Activated CD4-positive, alpha-beta memory T cell treated with anti-CD3 and anti-CD28 coated beads, Interleukin-2, amount 10 ng/mL, durations not matched to agents 7 days and 5 days (primary cell): ENCODE results near the gene GLIPR2. TPM values are rescaled to one million over a fixed set of nuclear protein-coding genes. Genes with fewer than 3 reads are reported as not detected.
A peak's percentile ranks its signal among the peaks of the same experiment; 100 is the strongest.

Experiments used
- CTCF ChIA-PET: fragments of 350-600 bp; sonication (Branson Sonifier 250); formaldehyde crosslinking; loops from one replicate; lab custom pipeline; 2021; ENCODE audit warnings: antibody characterized with exemption, inconsistent platforms; lab: Charles Lee
- POLR2A ChIA-PET: fragments of 350-600 bp; sonication (Branson Sonifier 250); formaldehyde crosslinking; loops from one replicate; lab custom pipeline; 2021; ENCODE audit warnings: antibody characterized with exemption; lab: Charles Lee
- DNase-seq: peaks from one replicate; pipeline ENCODE4 v3.0.0-alpha.2; 2020
- H3K27ac Mint-ChIP-seq: one replicate; pipeline ENCODE4 v1.8.0; 2021; ENCODE audit warnings: mild to moderate bottlenecking, mixed read lengths
- H3K27me3 Mint-ChIP-seq: one replicate; pipeline ENCODE4 v1.8.0; 2021; ENCODE audit warnings: mixed read lengths
- H3K36me3 Mint-ChIP-seq: one replicate; pipeline ENCODE4 v1.8.0; 2021; ENCODE audit warnings: low read depth, mixed read lengths
- H3K4me1 Mint-ChIP-seq: one replicate; pipeline ENCODE4 v1.8.0; 2021; ENCODE audit warnings: mixed read lengths
- H3K4me3 Mint-ChIP-seq: one replicate; pipeline ENCODE4 v1.8.0; 2021; ENCODE audit warnings: mild to moderate bottlenecking, mixed read lengths
- H3K9me3 Mint-ChIP-seq: one replicate; pipeline ENCODE4 v1.8.0; 2021; ENCODE audit warnings: mixed read lengths
- total RNA-seq, 2 experiments: library from RNA; stranded (reverse); gene quantifications; one replicate each; pipeline ENCODE4 v1.2.3, GENCODE V29; 2021

GLIPR2 gene
- total RNA-seq, 2 experiments from 2014 or later = 45.3 to 48.0 TPM

DNA sequence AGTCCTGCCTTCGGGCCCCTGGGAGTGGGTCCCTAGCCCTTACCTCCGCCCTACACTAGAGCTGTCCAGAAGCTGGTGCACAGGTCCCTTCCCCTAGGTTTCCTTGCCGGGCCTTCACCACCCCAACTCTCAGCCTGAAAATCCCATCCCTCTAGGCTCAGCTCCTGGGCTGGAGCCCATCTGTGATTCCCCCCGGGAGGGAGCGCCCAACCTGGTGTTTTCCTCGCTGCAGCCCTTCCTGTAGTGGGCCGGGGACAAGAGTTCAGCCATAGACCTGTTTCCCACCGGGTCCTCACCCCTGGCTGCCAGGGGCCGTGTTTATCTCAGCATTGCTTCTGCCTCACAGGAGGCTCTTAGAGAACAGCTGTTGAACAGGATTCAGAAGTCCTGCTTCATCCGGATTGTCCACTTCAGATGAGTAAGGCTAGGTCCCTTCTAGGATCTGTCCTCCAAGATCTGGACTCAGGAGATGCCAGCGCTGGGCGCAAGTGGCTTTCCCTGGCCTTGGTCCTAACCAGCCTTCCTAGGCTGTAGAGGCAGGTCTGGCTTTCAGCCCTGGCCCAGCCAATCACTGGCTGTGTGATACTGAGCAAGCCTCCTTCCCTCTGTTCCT is 965 bp downstream of the GLIPR2 start:
- Mint-ChIP-seq H3K36me3 (peaks cover 30% of the 10 kb centered on the region), H3K4me3 (peak overlapping the region; percentile 93), H3K4me1 (peaks cover 62% of the 10 kb centered on the region), H3K27ac (peak overlapping the region; percentile 70), H3K9me3 (no peaks in the 10 kb centered on the region), H3K27me3 (peaks cover 13% of the 10 kb centered on the region)
- ChIA-PET CTCF (interaction anchor here (0.6 to 2.0 kb wide), 6 partner anchors 17 to 52 kb away, joined by 3 to 18 read pairs (median 8); partner anchors contain the start of gene CLTA), POLR2A (interaction anchor here (0.9 to 3.0 kb wide), 10 partner anchors 10 to 121 kb away, joined by 3 to 29 read pairs (median 6); partner anchors contain the start of genes CLTA and GNE)
- DNase-seq = no peak

DNA sequence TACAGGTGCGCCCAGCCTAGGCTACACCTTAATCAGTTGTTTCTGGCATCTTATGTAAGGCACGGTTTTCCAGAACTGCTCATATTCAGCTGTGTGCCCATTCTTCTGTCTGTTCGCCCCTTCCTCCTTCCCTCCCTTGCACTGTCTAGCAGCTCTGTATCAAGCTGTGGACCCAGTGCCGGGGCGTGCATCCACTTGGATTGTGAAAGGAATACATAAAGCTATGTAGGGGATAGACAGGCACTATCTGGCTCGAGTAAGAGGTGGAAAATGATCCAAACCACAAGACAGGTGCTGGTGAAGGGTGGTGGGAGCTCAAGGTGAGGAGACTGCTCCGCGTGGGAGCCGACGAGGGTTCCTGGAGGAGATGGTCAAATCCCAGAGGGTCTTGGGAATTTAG is 2.0 kb downstream of the GLIPR2 start:
- Mint-ChIP-seq H3K27ac (no peak overlapping the region), H3K36me3 (peaks cover 39% of the 10 kb centered on the region), H3K4me3 (peak overlapping the region; percentile 93), H3K4me1 (peaks cover 72% of the 10 kb centered on the region), H3K9me3 (no peaks in the 10 kb centered on the region), H3K27me3 (peaks cover 11% of the 10 kb centered on the region)
- DNase-seq = no peak
- ChIA-PET POLR2A (interaction anchor here (3.0 to 3.2 kb wide), 2 partner anchors 12 to 28 kb away, joined by 22 to 46 read pairs; no protein-coding TSS in a partner anchor), CTCF (no interaction called here)

DNA sequence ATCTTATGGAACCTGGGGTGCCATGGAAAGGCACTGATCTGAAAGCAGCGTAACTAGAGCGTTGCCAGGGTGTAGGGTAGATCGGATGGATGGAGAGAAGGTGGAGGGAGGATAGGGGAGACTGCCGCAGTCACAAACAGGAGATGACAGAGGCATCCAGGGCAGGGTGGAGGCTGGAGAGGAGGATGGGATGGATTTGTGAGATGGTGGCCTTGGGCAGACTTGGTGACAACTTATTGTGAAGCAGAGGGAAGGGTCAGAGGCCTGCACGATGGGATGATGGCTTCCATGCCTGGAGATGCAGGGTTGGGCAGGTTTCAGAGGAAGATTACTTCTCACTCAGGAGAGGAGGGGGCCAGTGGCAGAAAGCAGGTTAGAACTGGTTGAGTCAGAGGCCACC is 2.4 kb downstream of the GLIPR2 start:
- ChIA-PET CTCF (no interaction called here), POLR2A (interaction anchor here (1.6 to 3.2 kb wide), 3 partner anchors 11 to 52 kb away, joined by 8 to 46 read pairs (median 22); partner anchors contain the start of gene CLTA)
- Mint-ChIP-seq H3K27ac (no peak overlapping the region), H3K4me3 (no peak overlapping the region), H3K4me1 (peaks cover 76% of the 10 kb centered on the region), H3K27me3 (peaks cover 11% of the 10 kb centered on the region), H3K9me3 (no peaks in the 10 kb centered on the region), H3K36me3 (peaks cover 44% of the 10 kb centered on the region)
- DNase-seq = no peak

- Mint-ChIP-seq H3K4me3 (peak overlapping the region; percentile 28), H3K9me3 (peaks cover 2% of the 10 kb centered on the region), H3K4me1 (peaks cover 90% of the 10 kb centered on the region), H3K27ac (peak overlapping the region; percentile 65), H3K27me3 (peaks cover 8% of the 10 kb centered on the region), H3K36me3 (peaks cover 58% of the 10 kb centered on the region)
- ChIA-PET CTCF (interaction anchor here (0.7 to 1.5 kb wide), 5 partner anchors 8 to 35 kb away, joined by 3 to 4 read pairs (median 3); no protein-coding TSS in a partner anchor), POLR2A (interaction anchor here (1.4 to 3.2 kb wide), 4 partner anchors 10 to 51 kb away, joined by 6 to 46 read pairs (median 8); partner anchors contain the start of gene CLTA)
- no peak for DNase-seq
Measured at GRCh38 chr9:36140086-36141084, 3.9 kb downstream of the GLIPR2 start.

DNA sequence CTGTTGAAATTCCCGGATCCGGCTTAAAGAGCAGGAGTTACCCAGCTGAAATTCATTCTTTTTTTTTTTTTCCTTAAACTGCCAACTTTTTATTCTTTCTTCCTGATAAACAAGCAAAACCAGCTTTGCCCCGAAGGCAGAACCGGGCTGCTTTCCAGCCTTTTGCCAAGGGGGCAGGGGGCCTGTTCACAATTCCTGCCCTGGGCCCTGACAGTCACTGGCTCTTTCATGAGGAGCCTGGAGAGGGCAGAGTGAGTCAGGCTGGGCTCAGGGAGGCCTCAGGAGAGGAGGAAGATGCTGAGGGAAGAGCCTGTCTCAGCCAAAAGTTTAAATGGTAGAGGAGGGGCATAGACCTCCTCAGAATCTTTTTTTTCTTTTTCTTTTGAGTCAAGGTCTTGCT is 4.8 kb downstream of the GLIPR2 start:
- H3K4me1 Mint-ChIP-seq = peaks cover 93% of the 10 kb centered on the region
- H3K36me3 Mint-ChIP-seq = peaks cover 67% of the 10 kb centered on the region
- ChIA-PET CTCF (interaction anchor here (0.6 kb wide), 1 partner anchor 537 kb away, joined by 3 read pairs; no protein-coding TSS in a partner anchor), POLR2A (interaction anchor here (1.6 to 3.5 kb wide), 4 partner anchors 9 to 50 kb away, joined by 6 to 46 read pairs (median 11); partner anchors contain the start of gene CLTA)
- H3K4me3 Mint-ChIP-seq = no peak overlapping the region
- no peak for DNase-seq
- peak overlapping the region; percentile 65 for H3K27ac Mint-ChIP-seq
- H3K9me3 Mint-ChIP-seq = peaks cover 11% of the 10 kb centered on the region
- peaks cover 3% of the 10 kb centered on the region for H3K27me3 Mint-ChIP-seq

GRCh38 chr9:36141761-36142160 is 5.2 kb downstream of the GLIPR2 start:
- Mint-ChIP-seq H3K27ac (no peak overlapping the region), H3K27me3 (peaks cover 3% of the 10 kb centered on the region), H3K9me3 (peaks cover 13% of the 10 kb centered on the region), H3K36me3 (peaks cover 70% of the 10 kb centered on the region), H3K4me3 (no peak overlapping the region), H3K4me1 (peaks cover 95% of the 10 kb centered on the region)
- DNase-seq = no peak
- ChIA-PET CTCF (interaction anchor here (0.6 kb wide), 1 partner anchor 536 kb away, joined by 3 read pairs; no protein-coding TSS in a partner anchor), POLR2A (interaction anchor here (1.6 to 3.5 kb wide), 3 partner anchors 10 to 49 kb away, joined by 6 to 16 read pairs (median 6); partner anchors contain the start of gene CLTA)

DNA sequence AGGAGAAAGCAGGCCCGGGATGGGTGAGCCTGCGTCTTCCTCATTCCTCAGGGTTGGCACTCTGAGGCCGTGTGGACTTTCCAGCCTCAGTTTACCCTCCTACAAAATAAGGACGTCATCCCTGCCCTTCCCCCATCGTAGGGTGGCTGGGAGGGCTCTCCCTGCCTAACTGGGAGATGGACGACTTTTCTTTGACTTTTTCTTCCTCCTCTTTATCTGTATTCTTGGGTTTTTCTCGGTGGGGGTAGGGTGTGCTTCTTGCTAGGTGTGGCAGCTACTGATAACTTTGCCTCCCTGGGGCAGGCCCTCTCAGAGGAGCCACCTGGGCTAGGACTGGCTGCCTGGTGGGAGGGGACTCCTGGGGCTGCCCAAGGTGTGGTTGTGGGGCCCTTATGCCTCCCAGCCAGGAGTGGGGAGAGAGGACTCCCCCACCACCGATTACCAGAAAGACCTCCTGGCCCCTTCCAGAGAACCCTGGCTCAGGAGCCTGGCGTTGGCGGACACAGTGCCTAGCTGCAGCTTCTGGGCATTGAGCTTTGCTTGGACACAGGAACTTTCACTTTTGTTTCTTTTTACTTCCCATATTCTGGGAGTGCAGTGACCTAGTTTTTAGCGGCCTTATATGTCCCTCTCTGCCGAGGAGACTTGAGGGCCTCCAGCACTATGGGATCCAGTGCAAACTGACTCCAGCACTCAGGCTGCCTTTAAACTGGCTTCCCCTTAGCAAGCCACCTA is 6.1 kb downstream of the GLIPR2 start:
- Mint-ChIP-seq H3K4me3 (peak overlapping the region; percentile 85), H3K36me3 (peaks cover 71% of the 10 kb centered on the region), H3K9me3 (peaks cover 13% of the 10 kb centered on the region), H3K4me1 (peaks cover 97% of the 10 kb centered on the region), H3K27ac (peak overlapping the region; percentile 96), H3K27me3 (peaks cover 3% of the 10 kb centered on the region)
- DNase-seq = no peak
- CTCF ChIA-PET = interaction anchor here (1.5 to 3.0 kb wide), 3 partner anchors 9 to 47 kb away, joined by 5 to 15 read pairs (median 5); partner anchors contain the start of gene CLTA
- POLR2A ChIA-PET = interaction anchor here (1.4 to 3.5 kb wide), 5 partner anchors 8 to 48 kb away, joined by 3 to 31 read pairs (median 6); partner anchors contain the start of gene CLTA

GRCh38 chr9:36143245-36143641 is 6.7 kb downstream of the GLIPR2 start:
- ChIA-PET POLR2A (interaction anchor here (0.7 to 3.5 kb wide), 9 partner anchors 8 to 47 kb away, joined by 3 to 31 read pairs (median 7); partner anchors contain the start of gene CLTA), CTCF (interaction anchor here (0.6 to 3.0 kb wide), 6 partner anchors 10 to 1157 kb away, joined by 3 to 15 read pairs (median 5); partner anchors contain the start of gene CLTA)
- H3K9me3 Mint-ChIP-seq = peaks cover 13% of the 10 kb centered on the region
- peak overlapping the region; percentile 85 for H3K4me3 Mint-ChIP-seq
- no peak for DNase-seq
- H3K27ac Mint-ChIP-seq = peak overlapping the region; percentile 96
- H3K27me3 Mint-ChIP-seq = peaks cover 3% of the 10 kb centered on the region
- H3K4me1 Mint-ChIP-seq = peaks cover 97% of the 10 kb centered on the region
- peaks cover 72% of the 10 kb centered on the region for H3K36me3 Mint-ChIP-seq

DNA sequence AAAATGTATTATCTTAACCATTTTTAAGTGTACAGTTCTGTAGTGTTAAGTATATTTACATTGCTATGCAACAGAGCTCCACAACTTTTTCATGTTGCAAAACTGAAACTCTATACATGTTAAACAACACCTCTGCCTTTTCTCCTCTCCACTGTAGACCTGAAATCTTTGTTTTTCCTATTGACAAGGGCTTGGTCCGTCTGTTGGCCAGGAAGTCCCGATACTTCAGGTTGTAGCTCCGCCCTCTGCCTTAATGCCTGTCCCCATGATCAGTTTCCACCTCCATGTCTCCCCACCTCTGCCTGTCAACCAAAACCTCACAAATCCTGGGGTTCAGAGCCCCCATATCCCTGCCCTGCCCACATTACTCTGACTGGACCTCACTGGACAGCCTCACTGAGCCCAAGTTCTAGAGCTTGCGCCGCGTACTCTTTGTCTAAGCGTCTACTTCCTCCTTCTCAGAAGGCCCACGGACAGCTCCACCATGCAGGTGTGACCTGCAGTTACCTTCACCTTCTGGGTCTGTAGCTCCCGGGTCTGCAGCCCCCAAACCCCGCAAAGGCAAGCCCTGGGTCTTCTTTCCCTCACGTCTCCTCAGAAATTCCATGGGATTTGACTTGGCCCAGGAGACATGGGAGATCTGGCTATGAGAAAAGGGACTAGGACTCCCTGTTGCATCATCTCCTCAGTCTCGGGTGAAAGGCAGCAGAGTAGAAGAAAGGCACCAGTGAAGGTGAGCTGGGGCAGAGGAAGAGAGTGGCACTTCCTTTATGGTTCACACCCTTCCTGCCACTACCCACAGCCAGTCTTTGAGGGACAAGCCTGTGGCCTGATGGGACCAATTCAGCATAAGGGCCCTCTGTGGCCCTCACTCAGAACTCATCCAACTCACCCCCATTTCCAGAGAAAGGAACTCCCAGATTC is 8.0 kb downstream of the GLIPR2 start:
- Mint-ChIP-seq H3K4me3 (peak overlapping the region; percentile 85), H3K27me3 (peaks cover 3% of the 10 kb centered on the region), H3K4me1 (peaks cover 95% of the 10 kb centered on the region), H3K27ac (peak overlapping the region; percentile 96), H3K9me3 (peaks cover 13% of the 10 kb centered on the region), H3K36me3 (peaks cover 65% of the 10 kb centered on the region)
- CTCF ChIA-PET = interaction anchor here (0.7 to 3.0 kb wide), 9 partner anchors 9 to 52 kb away, joined by 3 to 15 read pairs (median 4); partner anchors contain the start of gene CLTA
- POLR2A ChIA-PET = interaction anchor here (0.6 to 3.5 kb wide), 15 partner anchors 7 to 255 kb away, joined by 3 to 31 read pairs (median 5); partner anchors contain the start of genes CLTA, GLIPR2 and RNF38
- DNase-seq = peak; percentile 59

- Mint-ChIP-seq H3K27me3 (peaks cover 3% of the 10 kb centered on the region), H3K9me3 (peaks cover 13% of the 10 kb centered on the region), H3K36me3 (peaks cover 69% of the 10 kb centered on the region), H3K4me1 (peaks cover 95% of the 10 kb centered on the region), H3K4me3 (no peak overlapping the region), H3K27ac (peak overlapping the region; percentile 96)
- DNase-seq = no peak
- CTCF ChIA-PET = no interaction called here
- POLR2A ChIA-PET = no interaction called here
Measured at GRCh38 chr9:36145970-36146369, 9.4 kb downstream of the GLIPR2 start.

DNA sequence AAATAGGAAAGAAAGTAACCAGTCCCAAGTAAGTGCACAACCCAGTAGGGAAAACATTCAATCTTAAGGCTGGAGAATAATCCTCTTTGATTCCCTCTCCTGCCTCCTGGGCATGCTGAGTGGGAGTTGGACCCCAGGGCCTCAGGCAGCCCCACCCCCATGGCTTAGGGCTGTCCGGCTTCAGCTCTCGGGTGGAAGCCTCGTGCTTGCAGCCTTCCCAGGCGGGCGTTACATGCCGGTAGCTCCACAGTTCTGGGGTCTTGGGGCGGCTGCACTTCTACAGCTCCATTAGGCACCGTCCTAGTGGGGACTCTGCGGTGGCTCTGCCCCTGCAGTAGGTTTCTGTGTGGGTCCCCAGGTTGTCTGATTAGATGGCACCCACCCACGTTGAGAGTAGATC is 10.1 kb downstream of the GLIPR2 start:
- no peak for DNase-seq
- H3K27me3 Mint-ChIP-seq = peaks cover 3% of the 10 kb centered on the region
- CTCF ChIA-PET = no interaction called here

More for the DNA sequence above, 10.1 kb downstream of the GLIPR2 start:
- no peak overlapping the region for H3K4me3 Mint-ChIP-seq
- POLR2A ChIA-PET = no interaction called here
- H3K4me1 Mint-ChIP-seq = peaks cover 96% of the 10 kb centered on the region
- H3K36me3 Mint-ChIP-seq = peaks cover 74% of the 10 kb centered on the region
- peaks cover 13% of the 10 kb centered on the region for H3K9me3 Mint-ChIP-seq
- no peak overlapping the region for H3K27ac Mint-ChIP-seq
